K562 (cell line): ENCODE measurements around the gene XRCC3. TPM values are rescaled to one million over a fixed set of nuclear protein-coding genes. Genes with fewer than 3 reads are reported as not detected.

ENCODE experiments used
- ATAC-seq: fragments of 200-7000 bp; cut with Tn5 transposase; 3 replicates; pipeline ENCODE4 v1.9.1; 2020; ENCODE audit warnings: moderate library complexity
- BruUV-seq: library from RNA; stranded (reverse); fragments of 400-500 nt; replicated peaks from 2 replicates; lab custom pipeline; 2021; lab: Mats Ljungman, UMichigan
- CTCF ChIA-PET: fragments of 300-600 bp; formaldehyde crosslinking; extraction: SDS; loops from one replicate; lab custom pipeline; 2021; ENCODE audit warnings: low intra/inter-chr PET ratio; lab: Yijun Ruan, JAX
- POLR2A ChIA-PET: fragments of 300-600, 350-650 bp; sonication (Branson Sonifier 250); formaldehyde crosslinking; extraction: SDS; loops from one replicate; lab custom pipeline; 2021; ENCODE audit warnings: antibody characterized with exemption, inconsistent platforms; lab: Yijun Ruan, JAX
- DNase-seq, 4 experiments: peaks; one replicate each; pipeline versions ENCODE4 v3.0.0 to v3.0.0-alpha.2; 2011 to 2018; ENCODE audit warnings: low spot score in 3 of 4, mixed read lengths in 3 of 4; ENCODE audit errors: extremely low read depth in 1 of 4
- FAIRE-seq: peaks from 2 replicates; lab custom pipeline; 2011; peaks lifted over from hg19 to GRCh38; lab: Jason Lieb, UNC
- H2AFZ ChIP-seq: 2 replicates; pipeline ENCODE4 v1.6.0; 2011; ENCODE audit warnings: low read depth, low read length, control low read depth, inconsistent platforms
- H3K27ac ChIP-seq: fragments of 200-600 bp; 3 replicates; pipeline ENCODE4 v1.8.0; 2011; ENCODE audit warnings: low read depth, mild to moderate bottlenecking, control low read depth, inconsistent platforms, low read length, moderate library complexity, mixed read lengths; ENCODE audit errors: extremely low read depth
- H3K27me3 ChIP-seq, 2 experiments: fragments of 300-600 bp in 1 of 2; 2 replicates in 1 of 2; 3 replicates in 1 of 2; pipeline versions ENCODE4 v1.6.0 to v1.8.0; 2011; ENCODE audit warnings: inconsistent platforms in 2 of 2, low read length in 2 of 2, mild to moderate bottlenecking in 1 of 2, mixed read lengths in 1 of 2, moderate library complexity in 1 of 2; ENCODE audit not compliant: control insufficient read depth in 2 of 2, insufficient read depth in 2 of 2
- H3K36me3 ChIP-seq: fragments of 300-600 bp; 3 replicates; pipeline ENCODE4 v1.8.0; 2011; ENCODE audit warnings: mild to moderate bottlenecking, low read length, inconsistent platforms; ENCODE audit not compliant: control insufficient read depth, insufficient read depth
- H3K4me1 ChIP-seq, 2 experiments: fragments of 200-600 bp in 1 of 2; replicated peaks in 1 of 2; 2 replicates in 1 of 2; 3 replicates in 1 of 2; pipeline versions ENCODE4 v1.5.1 to v1.8.0; 2011; ENCODE audit warnings: inconsistent platforms in 2 of 2, low read length in 2 of 2, mild to moderate bottlenecking in 1 of 2, mixed read lengths in 1 of 2, moderate library complexity in 1 of 2; ENCODE audit not compliant: control insufficient read depth in 2 of 2, insufficient read depth in 2 of 2
- H3K4me2 ChIP-seq: 2 replicates; pipeline ENCODE4 v1.6.1; 2011; ENCODE audit warnings: low read length, control low read depth, inconsistent platforms, mixed read lengths; ENCODE audit not compliant: insufficient read depth
- H3K4me3 ChIP-seq: fragments of 200-600 bp; sonication (generic), shearing (Covaris generic); 2 replicates; pipeline ENCODE4 v1.5.1; 2016; ENCODE audit warnings: control low read depth, inconsistent platforms
- H3K79me2 ChIP-seq: fragments of 200-600 bp; 3 replicates; pipeline ENCODE4 v1.8.0; 2011; ENCODE audit warnings: low read length, inconsistent platforms; ENCODE audit not compliant: control insufficient read depth, insufficient read depth
- H3K9ac ChIP-seq, 2 experiments: 2 replicates each; pipeline versions ENCODE4 v1.6.0 to v1.6.1; 2011; ENCODE audit warnings: low read depth in 2 of 2, low read length in 2 of 2, control low read depth in 1 of 2, inconsistent platforms in 1 of 2, mild to moderate bottlenecking in 1 of 2, mixed read lengths in 1 of 2; ENCODE audit not compliant: insufficient read depth in 1 of 2
- H3K9me1 ChIP-seq: one replicate; pipeline ENCODE4 v1.6.0; 2011; ENCODE audit warnings: inconsistent platforms, mild to moderate bottlenecking, low read length, moderate library complexity; ENCODE audit not compliant: control insufficient read depth, insufficient read depth
- H3K9me3 ChIP-seq: replicated peaks from 2 replicates; pipeline ENCODE4 v1.5.1; 2011; ENCODE audit warnings: low read depth, low read length, inconsistent platforms; ENCODE audit not compliant: control insufficient read depth, insufficient read depth
- H4K20me1 ChIP-seq: replicated peaks from 2 replicates; pipeline ENCODE4 v1.6.1; 2011; ENCODE audit warnings: low read length, inconsistent platforms, mixed read lengths; ENCODE audit not compliant: control insufficient read depth, insufficient read depth
- AFF1 ChIP-seq, 2 experiments: fragments of 450-650 bp; IDR thresholded peaks; 2 replicates each; pipeline ENCODE4 v1.6.1; 2018; ENCODE audit warnings: mild to moderate bottlenecking in 2 of 2, low read depth in 1 of 2; ENCODE audit not compliant: partially characterized antibody in 2 of 2
- ARID3A ChIP-seq: IDR thresholded peaks from 2 replicates; pipeline ENCODE4 v1.6.1; 2012; ENCODE audit warnings: low read depth, low read length, improper control_type of control experiment, borderline replicate concordance
- BMI1 ChIP-seq: fragments of 150-350 bp; IDR thresholded peaks from 2 replicates; pipeline ENCODE4 v1.6.1; 2014; ENCODE audit warnings: low read length
- ELF1 ChIP-seq: fragments of 200-800 bp; sonication (Bioruptor generic); IDR thresholded peaks from 2 replicates; pipeline ENCODE4 v1.6.1; 2016; ENCODE audit warnings: missing genetic modification characterization, missing compliant biosample characterization
- ELK3 ChIP-seq: fragments of 450-650 bp; formaldehyde crosslinking; IDR thresholded peaks from 2 replicates; pipeline ENCODE4 v1.4.0; 2020; ENCODE audit warnings: mild to moderate bottlenecking
- HDAC6 ChIP-seq: IDR thresholded peaks from 2 replicates; pipeline ENCODE4 v1.6.1; 2012; ENCODE audit warnings: low read depth, mild to moderate bottlenecking, control low read depth, inconsistent platforms, low read length, moderate library complexity
- KAT8 ChIP-seq: fragments of 450-650 bp; IDR thresholded peaks from 2 replicates; pipeline ENCODE4 v1.6.1; 2016; ENCODE audit warnings: low read depth, mild to moderate bottlenecking
- POLR2A ChIP-seq: fragments of 450-650 bp; conservative IDR thresholded peaks from 2 replicates; pipeline ENCODE4 v1.6.1; 2016
- STAT5A ChIP-seq: IDR thresholded peaks from 2 replicates; pipeline ENCODE4 v1.6.1; 2012; ENCODE audit warnings: low read length, inconsistent platforms, borderline replicate concordance
- ZNF12 ChIP-seq: sonication (generic); formaldehyde crosslinking; IDR thresholded peaks from 2 replicates; pipeline ENCODE4 v1.4.0; 2020; ENCODE audit warnings: mild to moderate bottlenecking, missing genetic modification reagents
- ZNF197 ChIP-seq: fragments of 200-800 bp; sonication (Bioruptor generic); IDR thresholded peaks from 2 replicates; pipeline ENCODE4 v1.6.1; 2016; ENCODE audit warnings: low read depth, missing genetic modification characterization, missing compliant biosample characterization
- ZNF212 ChIP-seq: fragments of 450-650 bp; formaldehyde crosslinking; IDR thresholded peaks from 2 replicates; pipeline ENCODE4 v1.4.0; 2020; ENCODE audit warnings: mild to moderate bottlenecking
- ZNF354B ChIP-seq: fragments of 250-450 bp; sonication (Bioruptor Pico); IDR thresholded peaks from 2 replicates; pipeline ENCODE4 v1.4.0; 2020
- ZNF384 ChIP-seq: IDR thresholded peaks from 2 replicates; pipeline ENCODE4 v1.6.1; 2012; ENCODE audit warnings: low read depth, low read length, improper control_type of control experiment
- ZNF778 ChIP-seq: fragments of 450-650 bp; formaldehyde crosslinking; IDR thresholded peaks from 2 replicates; pipeline ENCODE4 v1.4.0; 2020; ENCODE audit warnings: mild to moderate bottlenecking, moderate library complexity
- ZSCAN29 ChIP-seq: fragments of 450-650 bp; IDR thresholded peaks from 2 replicates; pipeline ENCODE4 v1.6.1; 2017
- WGBS: fragments of 100-300 bp; shearing (Covaris generic); methylation state at CpG from one replicate; pipeline ENCODE4 v1.1.6; 2016; ENCODE audit warnings: low coverage, mixed read lengths; ENCODE audit not compliant: insufficient coverage; ENCODE audit errors: missing lambda C conversion rate; 5-methylcytosine and 5-hydroxymethylcytosine counted together
- in situ Hi-C: fragments of 300-500 bp; cut with MboI; formaldehyde crosslinking; loops from 4 replicates; pipeline ENCODE4 v1.15.0; 2018; ENCODE audit warnings: inconsistent platforms, mixed read lengths
- intact Hi-C: fragments of 100-400 bp; cut with micrococcal nuclease; formaldehyde crosslinking; loops from 2 replicates; pipeline ENCODE4 v1.14.2; 2022
- polyA plus RNA-seq, 8 experiments: library from polyadenylated mRNA; depleted of rRNA in 4 of 8; stranded (reverse) in 5 of 8; unstranded in 3 of 8; fragments of >200 nt; fragmentation: Nextera tagmentation in 2 of 8; fragmentation: Illumina TruSeq in 1 of 8; extraction: Ambion mirVana in 2 of 8; extraction: Trizol in 1 of 8; gene quantifications; 2 replicates each; pipeline versions ENCODE4 v1.2.1 to v1.2.3, GENCODE V29; 2011 to 2014; ENCODE audit warnings: inconsistent platforms in 1 of 8, missing spikeins in 1 of 8
- total RNA-seq, 7 experiments: library from RNA; depleted of rRNA in 6 of 7; stranded (reverse); fragments of >200 nt in 6 of 7; fragmentation: Illumina TruSeq in 2 of 7; extraction: Trizol in 2 of 7; gene quantifications; 2 replicates each; pipeline versions ENCODE4 v1.2.1 to v1.2.3, GENCODE V29; 2011 to 2021; ENCODE audit warnings: low replicate concordance in 1 of 7
- TF ChIP-seq, protein P1 (sequence below): sonication (generic); formaldehyde crosslinking; IDR thresholded peaks from 2 replicates; pipeline ENCODE4 v1.8.1; 2023; ENCODE audit warnings: mild to moderate bottlenecking, missing genetic modification reagents, moderate library complexity

The XRCC3 gene
- total and polyA plus RNA-seq, 9 of the 15 experiments (the other 6 are each of a cell fraction or from before 2014, with no cell fraction given): 0.34 to 59.3 (median 30.3) TPM

- FAIRE-seq: no peak
- TF ChIP-seq POLR2A (no peak; the same call in 1 of the 2 replicates), ZNF778 (CRISPR knock-in tag) (no peak), STAT5A (no peak), KAT8 (no peak), AFF1 (IDR thresholded peaks at IDR 0.05; ENCODE audit: low read depth in 1 of 2, partially characterized antibody in 2 of 2) (no peak), ZNF12 (CRISPR knock-in tag) (no peak), ZNF212 (CRISPR knock-in tag) (no peak), ELF1 (no peak), ZNF354B (CRISPR knock-in tag) (no peak), ELK3 (CRISPR knock-in tag) (no peak), HDAC6 (no peak), ZSCAN29 (no peak), BMI1 (no peak), ARID3A (no peak), ZNF197 (no peak), ZNF384 (no peak)
- TF ChIP-seq, protein P1, sequence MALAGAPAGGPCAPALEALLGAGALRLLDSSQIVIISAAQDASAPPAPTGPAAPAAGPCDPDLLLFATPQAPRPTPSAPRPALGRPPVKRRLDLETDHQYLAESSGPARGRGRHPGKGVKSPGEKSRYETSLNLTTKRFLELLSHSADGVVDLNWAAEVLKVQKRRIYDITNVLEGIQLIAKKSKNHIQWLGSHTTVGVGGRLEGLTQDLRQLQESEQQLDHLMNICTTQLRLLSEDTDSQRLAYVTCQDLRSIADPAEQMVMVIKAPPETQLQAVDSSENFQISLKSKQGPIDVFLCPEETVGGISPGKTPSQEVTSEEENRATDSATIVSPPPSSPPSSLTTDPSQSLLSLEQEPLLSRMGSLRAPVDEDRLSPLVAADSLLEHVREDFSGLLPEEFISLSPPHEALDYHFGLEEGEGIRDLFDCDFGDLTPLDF: no peak
Measured at GRCh38 chr14:103697206-103697602, 18.0 kb downstream of the XRCC3 start.

More at GRCh38 chr14:103697206-103697602, 18.0 kb downstream of the XRCC3 start:
- BruUV-seq: no TSS peak
- Histone ChIP-seq H3K36me3 (peaks cover 80% of the 10 kb centered on the region; the same call in 2 of the 3 replicates), H3K79me2 (no peaks in the 10 kb centered on the region), H3K27me3 (no peaks in the 10 kb centered on the region), H3K4me2 (no peak overlapping the region), H3K9me1 (no peaks in the 10 kb centered on the region), H2AFZ (no peak overlapping the region), H3K4me1 (peaks cover 0 to 31% of the 10 kb centered on the region in 2 experiments; a peak in 2 of 5 replicates), H3K9me3 (no peaks in the 10 kb centered on the region), H3K4me3 (no peak overlapping the region), H3K9ac (no peak overlapping the region), H4K20me1 (no peaks in the 10 kb centered on the region; the same call in 1 of the 2 replicates), H3K27ac (no peak overlapping the region)
- DNase-seq (no peak), ATAC-seq (no peak; the same call in 2 of the 3 replicates)
- WGBS: 29% methylated on average over 2 of the region's 3 CpGs
- intact Hi-C loops (no loop called here), in situ Hi-C loops (no loop called here)
- ChIA-PET CTCF (no interaction called here), POLR2A (interaction anchor here (0.8 kb wide), 1 partner anchor 47 kb away, joined by 3 read pairs; no protein-coding TSS in a partner anchor)
